ACC112 (cell line): ENCODE results near the gene SART3.
A peak's percentile ranks its signal among the peaks of the same experiment; 100 is the strongest.
"Not testable (repeated sequence)": the region's sequence is repeated elsewhere in the genome, so short reads cannot be mapped to it uniquely, and the experiment has no call there.

ENCODE experiments used
- H2AFZ ChIP-seq: fragments of 200-600 bp; sonication (generic); one replicate; pipeline ENCODE4 v1.6.0; 2017; ENCODE audit warnings: antibody characterized with exemption, low read length; ENCODE audit not compliant: unreplicated experiment
- H3K27ac ChIP-seq: fragments of 200-600 bp; sonication (generic); 2 replicates; pipeline ENCODE4 v1.5.1; 2014; ENCODE audit warnings: low read depth, mild to moderate bottlenecking, antibody characterized with exemption, low read length, moderate library complexity
- H3K27me3 ChIP-seq: fragments of 200-600 bp; sonication (generic); 2 replicates; pipeline ENCODE4 v1.6.1; 2014; ENCODE audit warnings: mild to moderate bottlenecking, antibody characterized with exemption, low read length, moderate library complexity, mixed read lengths; ENCODE audit not compliant: insufficient read depth
- H3K36me3 ChIP-seq: fragments of 200-600 bp; sonication (generic); 2 replicates; pipeline ENCODE4 v1.6.1; 2016; ENCODE audit warnings: mild to moderate bottlenecking, antibody characterized with exemption, low read length, moderate library complexity, mixed read lengths; ENCODE audit not compliant: insufficient read depth
- H3K4me1 ChIP-seq: fragments of 200-600 bp; sonication (generic); one replicate; pipeline ENCODE4 v1.6.1; 2016; ENCODE audit warnings: low read length, mixed read lengths; ENCODE audit not compliant: insufficient read depth, unreplicated experiment, control insufficient read depth
- H3K4me3 ChIP-seq: fragments of 200-600 bp; sonication (generic); 2 replicates; pipeline ENCODE4 v1.5.1; 2014; ENCODE audit warnings: mild to moderate bottlenecking, low read depth, low read length
- H3K79me2 ChIP-seq: fragments of 200-600 bp; sonication (generic); one replicate; pipeline ENCODE4 v1.6.0; 2016; ENCODE audit warnings: low read length; ENCODE audit not compliant: control insufficient read depth, unreplicated experiment, insufficient read depth

SART3 gene

DNA sequence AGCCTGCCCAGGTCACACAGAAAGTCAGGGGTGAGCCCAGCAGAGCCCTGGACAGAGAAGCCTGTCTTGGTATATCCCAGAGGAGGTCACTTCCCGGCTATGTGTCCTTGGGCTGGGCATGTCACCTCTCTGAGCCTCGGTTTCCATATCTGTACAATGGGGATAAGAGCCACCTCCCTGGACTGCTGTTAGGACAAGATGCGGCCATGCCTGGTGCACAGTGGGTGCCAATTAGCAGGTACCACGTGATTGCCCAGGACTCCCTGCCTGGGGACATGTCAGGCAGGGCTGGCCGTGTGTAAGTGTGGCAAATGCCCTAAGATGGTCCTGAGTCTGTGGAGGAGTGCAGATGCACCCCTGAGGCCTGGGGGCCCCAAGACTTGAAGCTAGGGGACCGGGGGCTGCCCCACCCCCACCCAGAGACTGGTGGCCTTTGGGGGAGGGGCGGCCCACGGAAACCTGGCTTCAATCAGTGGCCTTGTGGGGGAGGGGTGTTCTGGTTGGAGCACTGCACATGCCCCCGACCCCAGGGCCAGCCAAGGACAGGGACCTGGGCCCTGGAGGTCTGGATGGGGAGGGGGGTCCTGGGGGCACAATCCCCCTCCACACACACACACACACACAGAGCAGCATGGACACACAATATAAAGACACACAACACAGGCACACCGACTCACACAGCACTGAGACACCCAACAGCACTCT lies 36.0 kb upstream of the SART3 start:
- Histone ChIP-seq H3K36me3 (no peaks in the 10 kb centered on the region), H2AFZ (no peak overlapping the region), H3K4me3 (peak overlapping the region; percentile 36; the same call in 1 of the 2 replicates)

DNA sequence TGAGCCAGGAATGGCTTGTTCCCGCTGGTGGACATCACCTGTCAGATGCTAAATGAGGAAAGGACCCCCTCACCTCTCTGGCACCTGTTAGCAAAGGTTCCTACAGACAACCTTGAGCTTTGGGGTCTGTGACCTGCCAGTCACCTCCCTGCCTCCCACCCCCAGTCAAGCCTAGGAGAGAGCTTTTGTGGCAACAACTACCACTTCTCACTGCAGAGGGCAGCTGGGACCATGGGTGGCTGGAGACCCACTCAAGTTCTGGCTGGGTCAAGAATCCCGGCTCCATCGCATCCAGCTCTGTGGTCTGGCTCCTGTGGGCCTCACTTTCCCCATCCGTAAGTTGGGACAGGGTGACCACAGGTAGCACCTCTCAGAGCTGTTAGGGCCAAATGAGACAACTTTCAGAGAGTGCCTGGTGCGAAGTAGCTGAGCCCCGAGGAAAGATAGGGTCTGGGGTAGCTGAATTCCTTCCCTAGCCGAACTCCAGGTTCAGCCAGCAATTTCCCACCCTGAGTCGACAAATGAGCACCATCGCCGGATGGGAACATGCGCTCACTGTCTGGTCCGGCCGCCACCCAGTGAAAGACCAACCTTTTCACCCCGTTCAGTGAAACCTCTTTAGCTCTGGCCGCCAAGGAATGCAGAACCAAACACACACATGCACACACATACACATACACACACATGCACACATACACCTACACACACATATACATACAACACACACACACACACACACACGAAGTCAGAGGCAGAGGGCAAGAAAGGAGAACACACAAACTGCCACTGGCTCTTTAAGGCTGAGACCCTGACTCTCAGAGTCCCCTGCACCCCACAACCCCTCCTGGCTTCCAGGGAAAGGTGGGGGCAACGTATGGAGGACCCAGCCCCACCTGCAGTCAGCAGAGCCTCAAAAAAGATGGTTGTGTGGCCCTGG lies 35.0 kb upstream of the SART3 start:
- Histone ChIP-seq H2AFZ (no peak overlapping the region), H3K79me2 (no peaks in the 10 kb centered on the region), H3K4me3 (no peak overlapping the region), H3K4me1 (no peaks in the 10 kb centered on the region), H3K36me3 (no peaks in the 10 kb centered on the region), H3K27ac (no peak overlapping the region), H3K27me3 (no peaks in the 10 kb centered on the region)

More for the DNA sequence above, 36.0 kb upstream of the SART3 start:
- H3K27ac ChIP-seq = no peak overlapping the region
- no peaks in the 10 kb centered on the region for H3K79me2 ChIP-seq
- no peaks in the 10 kb centered on the region for H3K27me3 ChIP-seq
- no peaks in the 10 kb centered on the region for H3K4me1 ChIP-seq

DNA sequence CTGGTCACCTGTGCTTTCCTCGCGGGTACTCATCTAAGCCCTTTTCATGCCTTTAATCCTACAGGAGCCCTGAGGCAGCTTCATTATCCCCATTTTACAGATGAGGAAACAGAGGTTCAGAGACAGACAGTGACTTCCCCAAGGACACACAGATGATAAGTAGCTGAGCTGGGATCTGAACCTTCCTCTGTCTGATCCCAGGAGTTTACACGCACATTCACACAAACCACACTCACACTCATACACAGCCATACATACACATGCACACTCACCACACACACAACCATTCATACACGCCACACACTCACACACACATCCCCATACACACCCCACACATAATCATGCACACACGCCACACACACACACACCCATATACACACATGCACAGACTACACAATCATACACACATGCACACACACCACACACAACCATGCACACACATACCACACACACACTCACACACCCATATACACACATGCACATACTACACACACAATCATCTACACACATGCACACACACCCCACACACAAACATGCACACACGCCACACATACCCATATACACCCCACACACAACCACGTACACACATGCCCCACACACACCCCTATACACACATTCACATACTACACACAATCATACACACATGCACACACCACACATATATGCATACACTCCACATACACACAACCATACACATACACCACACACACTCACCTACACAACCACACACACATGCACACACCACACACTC lies 34.2 kb upstream of the SART3 start:
- H3K79me2 ChIP-seq = no peaks in the 10 kb centered on the region
- no peak overlapping the region for H3K4me3 ChIP-seq
- no peaks in the 10 kb centered on the region for H3K36me3 ChIP-seq
- no peak overlapping the region for H2AFZ ChIP-seq
- no peaks in the 10 kb centered on the region for H3K27me3 ChIP-seq
- no peaks in the 10 kb centered on the region for H3K4me1 ChIP-seq
- H3K27ac ChIP-seq = no peak overlapping the region

DNA sequence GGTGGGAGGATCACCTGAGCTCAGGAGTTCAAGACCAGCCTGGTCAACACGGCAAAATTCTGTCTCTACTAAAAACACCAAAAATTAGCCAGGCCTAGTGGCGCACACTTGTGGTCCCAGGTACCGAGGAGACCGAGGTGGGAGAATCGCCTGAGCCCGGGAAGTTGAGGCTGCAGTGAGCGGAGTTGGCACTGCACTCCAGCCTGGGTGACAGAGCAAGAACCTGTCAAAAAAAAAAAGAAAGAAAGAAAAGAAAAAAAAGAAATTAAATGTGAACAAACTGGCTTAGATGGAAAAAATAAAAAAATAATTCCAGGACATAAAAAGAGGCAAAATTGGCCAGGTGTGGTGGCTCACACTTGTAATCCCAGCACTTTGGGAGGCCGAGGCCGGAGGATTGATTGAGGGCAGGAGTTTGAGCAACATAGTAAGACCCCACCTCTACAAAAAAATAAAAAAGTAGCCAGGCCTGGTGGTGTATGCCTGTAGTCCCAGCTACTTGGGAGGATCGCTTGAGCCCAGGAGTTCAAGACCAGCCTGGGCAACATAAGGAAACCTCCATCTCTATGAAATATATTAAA lies 33.4 kb upstream of the SART3 start:
- no peak overlapping the region for H3K4me3 ChIP-seq
- no peaks in the 10 kb centered on the region for H3K79me2 ChIP-seq
- H3K27ac ChIP-seq = no peak overlapping the region
- H2AFZ ChIP-seq = no peak overlapping the region
- no peaks in the 10 kb centered on the region for H3K4me1 ChIP-seq
- H3K36me3 ChIP-seq = no peaks in the 10 kb centered on the region
- no peaks in the 10 kb centered on the region for H3K27me3 ChIP-seq

DNA sequence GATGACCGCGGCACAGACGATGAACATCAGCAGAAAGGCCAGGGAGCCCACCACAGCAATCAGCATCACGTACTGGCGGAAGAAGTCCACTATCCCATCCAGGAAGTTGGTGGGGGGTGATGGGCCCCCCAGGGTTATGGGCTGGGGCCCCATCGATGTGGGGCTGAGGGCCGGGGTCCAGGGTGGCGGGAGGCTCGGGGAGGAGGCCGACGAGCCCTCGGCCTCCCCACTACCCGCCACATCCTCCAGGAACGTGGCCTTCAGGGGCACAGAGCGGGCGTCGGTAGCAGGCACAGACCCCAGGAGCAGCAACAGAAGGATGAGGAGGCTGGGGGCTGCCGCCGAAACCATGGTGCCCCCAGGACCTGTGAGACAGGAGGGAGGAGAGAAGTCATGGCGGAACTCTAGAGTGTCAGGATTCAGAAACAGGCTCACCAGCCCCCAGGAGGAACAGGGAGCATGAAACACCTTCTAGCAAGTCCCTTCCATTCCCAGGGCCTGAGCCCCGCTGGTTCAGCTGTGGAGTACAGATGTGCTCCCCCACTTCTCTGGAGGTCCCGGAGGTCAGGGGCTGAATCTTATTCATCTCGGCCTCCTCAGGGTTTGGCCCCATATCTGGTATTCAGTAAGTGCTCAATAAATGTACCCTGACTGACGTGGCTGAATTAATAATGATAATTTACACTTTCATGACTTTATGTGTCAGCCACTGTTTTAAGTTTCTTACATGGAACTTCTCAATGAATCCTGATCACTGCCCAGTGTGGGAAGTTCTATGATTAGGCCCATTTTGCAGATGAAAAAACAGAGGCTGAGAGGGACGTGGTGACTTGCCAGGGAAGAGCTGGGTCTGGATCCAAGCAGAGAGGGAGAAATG lies 31.3 kb upstream of the SART3 start:
- H3K27me3 ChIP-seq = no peaks in the 10 kb centered on the region
- H3K4me1 ChIP-seq = no peaks in the 10 kb centered on the region
- H3K79me2 ChIP-seq = no peaks in the 10 kb centered on the region
- no peak overlapping the region for H3K27ac ChIP-seq
- H2AFZ ChIP-seq = no peak overlapping the region
- no peak overlapping the region for H3K4me3 ChIP-seq
- no peaks in the 10 kb centered on the region for H3K36me3 ChIP-seq

DNA sequence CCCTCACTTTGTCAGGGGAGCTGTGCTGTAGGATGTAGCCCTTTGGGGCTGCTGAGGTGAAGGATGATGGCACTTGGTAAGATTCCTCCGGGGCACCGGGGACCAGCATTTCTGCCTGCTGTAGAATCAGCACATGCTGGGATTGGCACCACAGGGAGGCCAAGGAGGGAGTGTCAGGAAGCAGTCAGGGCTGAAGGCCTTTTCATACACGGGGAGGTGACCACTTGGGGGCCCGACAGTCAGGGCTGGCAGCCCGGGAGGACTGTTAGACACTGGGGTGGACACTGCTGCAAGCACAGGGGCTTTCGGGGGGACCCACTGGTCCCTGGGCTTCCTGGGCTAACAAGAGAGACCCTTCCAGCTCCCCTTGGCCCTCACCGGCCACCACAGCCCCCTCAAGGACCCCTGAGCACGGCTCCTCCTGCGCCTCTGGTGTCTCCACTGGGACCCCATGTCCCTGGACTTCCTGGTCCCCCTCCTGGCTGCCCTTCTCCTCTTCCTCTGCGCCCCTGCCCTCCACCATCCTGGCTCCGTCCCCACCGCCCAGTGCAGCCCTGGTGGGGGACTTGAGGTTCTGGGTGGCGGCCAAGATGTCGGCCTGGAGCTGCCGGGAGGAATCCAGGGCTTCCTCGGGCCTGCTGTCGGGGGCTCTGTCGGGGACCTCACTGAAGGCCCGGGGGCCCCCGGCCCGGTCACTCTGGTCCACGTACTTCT lies 30.5 kb upstream of the SART3 start:
- H3K4me1 ChIP-seq = no peaks in the 10 kb centered on the region

DNA sequence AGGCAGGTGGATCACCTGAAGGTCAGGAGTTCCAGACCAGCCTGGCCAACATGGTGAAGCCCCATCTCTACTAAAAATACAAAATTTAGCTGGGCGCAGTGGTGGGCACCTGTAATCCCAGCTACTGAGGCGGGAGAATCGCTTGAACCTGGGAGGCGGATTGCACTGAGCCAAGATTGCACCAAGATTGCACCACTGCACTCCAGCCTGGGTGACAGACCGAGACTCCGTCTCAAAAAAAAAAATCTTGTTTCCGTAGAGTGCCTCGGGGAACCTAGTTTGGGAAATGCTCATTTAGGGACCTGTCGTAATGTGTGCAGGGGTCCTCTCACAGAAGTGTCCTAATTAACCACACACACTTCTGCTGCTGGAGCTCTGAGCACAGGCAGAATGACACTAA lies 29.5 kb upstream of the SART3 start:
- not testable (repeated sequence) for H3K27ac ChIP-seq, H3K27me3 ChIP-seq, H3K36me3 ChIP-seq, H3K4me3 ChIP-seq, H3K4me1 ChIP-seq, H3K79me2 ChIP-seq, H2AFZ ChIP-seq

More for the DNA sequence above, 30.5 kb upstream of the SART3 start:
- H3K79me2 ChIP-seq = no peaks in the 10 kb centered on the region
- no peaks in the 10 kb centered on the region for H3K27me3 ChIP-seq
- H2AFZ ChIP-seq = no peak overlapping the region
- H3K27ac ChIP-seq = no peak overlapping the region
- H3K36me3 ChIP-seq = no peaks in the 10 kb centered on the region
- no peak overlapping the region for H3K4me3 ChIP-seq

DNA sequence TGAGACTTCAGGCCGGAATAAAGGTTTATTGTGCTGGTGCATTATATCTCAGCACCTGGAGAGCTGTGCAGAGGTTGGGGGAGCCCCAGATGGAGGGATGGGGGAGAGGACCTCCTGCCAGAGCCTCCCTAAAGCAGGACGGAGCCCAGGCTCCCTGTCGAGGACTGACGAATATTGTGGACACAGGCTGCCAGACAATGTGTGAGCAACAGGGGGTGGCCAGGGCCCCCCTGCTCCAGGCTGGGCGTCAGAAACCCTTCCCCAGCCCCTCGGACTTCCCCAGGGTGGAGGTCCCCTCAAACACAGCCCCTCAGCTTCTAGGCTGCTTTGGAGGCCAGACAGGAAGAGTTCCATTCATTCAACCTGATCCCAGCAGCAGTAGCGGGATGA lies 28.9 kb upstream of the SART3 start:
- Histone ChIP-seq H3K27me3 (no peaks in the 10 kb centered on the region), H3K27ac (no peak overlapping the region)

DNA sequence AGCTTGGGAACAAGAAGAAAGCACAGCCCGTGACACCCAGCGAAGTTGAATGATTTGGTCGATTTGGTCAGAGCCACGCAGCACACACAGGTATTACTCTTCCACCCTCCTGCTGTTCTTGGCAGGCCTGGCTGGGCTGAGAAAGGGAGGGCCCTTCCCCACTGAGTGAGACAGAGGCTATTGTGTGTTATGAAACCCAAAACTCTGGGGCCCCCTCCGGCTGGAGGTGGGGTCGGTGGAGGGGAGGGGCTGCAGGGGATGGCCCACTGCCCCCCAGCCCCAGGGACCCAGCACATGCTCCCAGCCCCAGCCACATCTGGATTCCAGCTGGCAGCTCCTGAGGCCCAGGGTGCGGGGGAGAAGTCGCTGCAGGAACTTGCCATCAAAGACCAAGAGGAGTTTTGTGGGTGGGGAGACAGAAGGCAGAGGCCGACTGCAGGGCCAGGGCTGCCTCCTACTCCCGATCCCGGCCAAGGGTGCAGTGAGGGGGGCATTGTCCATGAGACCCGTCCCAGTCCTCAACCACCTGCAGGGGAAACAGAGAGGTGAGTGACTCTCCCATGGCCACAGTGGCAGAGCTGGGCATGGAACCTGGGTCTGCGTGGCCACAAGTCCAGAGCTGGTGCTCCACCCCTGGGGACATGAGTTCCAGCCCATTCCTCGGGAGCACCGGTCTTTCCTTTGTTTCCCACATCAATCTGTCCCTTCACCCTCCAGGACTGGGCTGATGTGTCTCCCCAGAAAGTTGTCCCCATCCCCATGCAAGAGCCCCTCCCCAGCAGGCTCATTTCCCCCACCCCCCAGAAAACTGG lies 28.3 kb upstream of the SART3 start:
- H3K27me3 ChIP-seq = no peaks in the 10 kb centered on the region
- no peaks in the 10 kb centered on the region for H3K4me1 ChIP-seq
- H3K27ac ChIP-seq = no peak overlapping the region
- H3K4me3 ChIP-seq = no peak overlapping the region
- H3K79me2 ChIP-seq = no peaks in the 10 kb centered on the region
- no peak overlapping the region for H2AFZ ChIP-seq
- no peaks in the 10 kb centered on the region for H3K36me3 ChIP-seq

More for the DNA sequence above, 28.9 kb upstream of the SART3 start:
- H3K4me1 ChIP-seq = no peaks in the 10 kb centered on the region
- H3K4me3 ChIP-seq = no peak overlapping the region
- no peaks in the 10 kb centered on the region for H3K36me3 ChIP-seq
- no peaks in the 10 kb centered on the region for H3K79me2 ChIP-seq
- H2AFZ ChIP-seq = no peak overlapping the region
